HUES64 (cell line): ENCODE results near the gene KHSRP.
"Not testable (repeated sequence)": the region's sequence is repeated elsewhere in the genome, so short reads cannot be mapped to it uniquely, and the experiment has no call there.

Source experiments
- H3K27ac ChIP-seq: 2 replicates; pipeline ENCODE4 v1.7.0; 2013; ENCODE audit warnings: low read depth, low read length, inconsistent platforms
- H3K27me3 ChIP-seq: 2 replicates; pipeline ENCODE4 v1.6.1; 2013; ENCODE audit warnings: mild to moderate bottlenecking, low read length; ENCODE audit not compliant: insufficient read depth
- H3K36me3 ChIP-seq: 2 replicates; pipeline ENCODE4 v1.6.1; 2013; ENCODE audit warnings: mild to moderate bottlenecking, low read length; ENCODE audit not compliant: insufficient read depth
- H3K4me1 ChIP-seq: 2 replicates; pipeline ENCODE4 v1.6.1; 2013; ENCODE audit warnings: mild to moderate bottlenecking, low read length, moderate library complexity; ENCODE audit not compliant: insufficient read depth
- H3K4me3 ChIP-seq: 2 replicates; pipeline ENCODE4 v1.5.1; 2013; ENCODE audit warnings: mild to moderate bottlenecking, low read length, moderate library complexity
- H3K9ac ChIP-seq: 2 replicates; pipeline ENCODE4 v1.6.1; 2013; ENCODE audit warnings: mild to moderate bottlenecking, low read depth, low read length
- H3K9me3 ChIP-seq: 2 replicates; pipeline ENCODE4 v1.6.1; 2013; ENCODE audit warnings: low read depth, low read length; ENCODE audit not compliant: insufficient read depth
- WGBS: fragments of 150-250, 120-280 bp; methylation state at CpG from one replicate; pipeline ENCODE4 v1.1.7; 2013; ENCODE audit warnings: missing lambda C conversion rate; 5-methylcytosine and 5-hydroxymethylcytosine counted together

KHSRP gene

DNA sequence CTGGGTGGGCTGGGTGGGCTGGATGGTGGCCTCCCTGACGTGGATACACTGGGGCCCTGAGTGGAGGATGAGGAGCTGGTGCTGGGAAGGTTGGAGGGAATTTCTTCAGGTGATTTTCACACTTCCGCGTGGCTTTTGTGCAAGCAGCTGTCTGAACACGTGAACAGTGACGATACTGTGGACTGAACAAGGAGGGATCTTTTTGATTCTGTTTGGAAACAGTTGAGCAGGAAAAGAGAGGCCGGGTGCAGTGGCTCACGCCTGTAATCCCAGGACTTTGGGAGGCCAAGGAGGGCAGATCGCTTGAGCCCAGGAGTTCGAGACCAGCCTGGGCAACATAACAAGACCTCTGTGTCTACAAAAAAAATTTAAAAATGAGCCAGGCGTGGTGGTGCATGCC is 22.6 kb downstream of the KHSRP start:
- Histone ChIP-seq H3K4me1 (0 out of 2 replicates have a peak, but pooled peaks cover 4% of the 10 kb centered on the region), H3K9me3 (no peaks in the 10 kb centered on the region), H3K9ac (no peak overlapping the region), H3K27me3 (no peaks in the 10 kb centered on the region), H3K36me3 (no peaks in the 10 kb centered on the region), H3K4me3 (no peak overlapping the region), H3K27ac (no peak overlapping the region)
- WGBS, result 90% methylated on average over 10 of the region's 10 CpGs

- not testable (repeated sequence) for H3K4me3 ChIP-seq, H3K27me3 ChIP-seq, H3K27ac ChIP-seq, H3K36me3 ChIP-seq, H3K4me1 ChIP-seq, H3K9me3 ChIP-seq, H3K9ac ChIP-seq
- 94% methylated on average over 23 of the region's 23 CpGs for WGBS
These were observed 24.3 kb downstream of the KHSRP start for GRCh38 chr19:6400062-6400944.

DNA sequence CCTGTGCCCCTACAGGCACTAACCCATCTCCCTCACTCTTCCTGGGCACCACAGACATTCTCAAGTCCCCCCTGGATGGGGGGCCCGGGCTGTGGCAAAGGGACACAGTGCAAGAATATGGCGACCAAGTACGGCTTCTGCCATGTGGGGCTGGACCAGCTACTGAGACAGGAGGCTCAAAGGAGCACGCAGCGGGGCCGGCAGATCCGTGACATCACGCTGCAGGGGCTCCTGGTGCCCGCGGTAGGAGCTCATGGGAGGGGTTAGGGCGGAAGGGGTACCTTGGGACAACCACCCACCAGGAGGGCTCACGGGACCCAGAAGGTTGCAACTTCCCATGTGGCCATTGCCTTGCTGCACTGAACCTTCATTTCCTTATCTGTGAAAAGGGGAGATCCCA is 28.3 kb downstream of the KHSRP start:
- no peaks in the 10 kb centered on the region for H3K27me3 ChIP-seq
- H3K27ac ChIP-seq, result no peak overlapping the region
- WGBS, result 94% methylated on average over 12 of the region's 12 CpGs
- H3K4me3 ChIP-seq, result no peak overlapping the region
- no peak overlapping the region for H3K9ac ChIP-seq
- H3K36me3 ChIP-seq, result peaks cover 7% of the 10 kb centered on the region
- H3K9me3 ChIP-seq, result no peaks in the 10 kb centered on the region
- H3K4me1 ChIP-seq, result peaks cover 16% of the 10 kb centered on the region

GRCh38 chr19:6394831-6395230 is 29.8 kb downstream of the KHSRP start:
- H3K4me3 ChIP-seq, result no peak overlapping the region
- H3K27ac ChIP-seq, result peak overlapping the region; percentile 65; the same call in 1 of the 2 replicates
- 86% methylated on average over 3 of the region's 3 CpGs for WGBS
- H3K36me3 ChIP-seq, result peaks cover 15% of the 10 kb centered on the region
- peaks cover 16% of the 10 kb centered on the region for H3K4me1 ChIP-seq
- H3K9ac ChIP-seq, result peak overlapping the region; percentile 31; the same call in 1 of the 2 replicates
- H3K9me3 ChIP-seq, result no peaks in the 10 kb centered on the region
- no peaks in the 10 kb centered on the region for H3K27me3 ChIP-seq

DNA sequence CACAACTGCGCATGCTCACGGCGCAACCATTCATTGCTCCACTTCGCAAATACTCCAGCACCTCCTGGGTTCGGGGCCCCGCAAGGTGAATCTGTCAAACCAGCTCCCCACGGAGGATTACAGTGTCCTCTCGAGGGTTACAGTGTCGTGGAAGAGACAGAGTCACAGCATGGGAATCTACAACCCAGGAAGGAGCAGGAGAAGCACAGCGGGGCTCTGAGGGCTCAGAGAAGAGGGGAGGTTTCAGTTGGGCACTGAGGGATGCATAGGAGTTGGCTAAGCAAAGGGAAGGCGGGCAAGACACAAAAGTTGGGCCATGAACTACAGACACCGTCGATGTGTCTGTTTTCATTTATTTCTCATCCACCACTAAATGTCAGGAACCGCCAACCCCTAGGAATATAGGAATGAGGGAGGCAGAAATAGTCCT is 30.6 kb downstream of the KHSRP start:
- Histone ChIP-seq H3K9ac (peak overlapping the region; percentile 83), H3K4me1 (peaks cover 16% of the 10 kb centered on the region), H3K4me3 (peak overlapping the region; percentile 95), H3K27ac (peak overlapping the region; percentile 95), H3K9me3 (no peaks in the 10 kb centered on the region), H3K36me3 (peaks cover 24% of the 10 kb centered on the region), H3K27me3 (no peaks in the 10 kb centered on the region)
- 12% methylated on average over 14 of the region's 14 CpGs for WGBS

DNA sequence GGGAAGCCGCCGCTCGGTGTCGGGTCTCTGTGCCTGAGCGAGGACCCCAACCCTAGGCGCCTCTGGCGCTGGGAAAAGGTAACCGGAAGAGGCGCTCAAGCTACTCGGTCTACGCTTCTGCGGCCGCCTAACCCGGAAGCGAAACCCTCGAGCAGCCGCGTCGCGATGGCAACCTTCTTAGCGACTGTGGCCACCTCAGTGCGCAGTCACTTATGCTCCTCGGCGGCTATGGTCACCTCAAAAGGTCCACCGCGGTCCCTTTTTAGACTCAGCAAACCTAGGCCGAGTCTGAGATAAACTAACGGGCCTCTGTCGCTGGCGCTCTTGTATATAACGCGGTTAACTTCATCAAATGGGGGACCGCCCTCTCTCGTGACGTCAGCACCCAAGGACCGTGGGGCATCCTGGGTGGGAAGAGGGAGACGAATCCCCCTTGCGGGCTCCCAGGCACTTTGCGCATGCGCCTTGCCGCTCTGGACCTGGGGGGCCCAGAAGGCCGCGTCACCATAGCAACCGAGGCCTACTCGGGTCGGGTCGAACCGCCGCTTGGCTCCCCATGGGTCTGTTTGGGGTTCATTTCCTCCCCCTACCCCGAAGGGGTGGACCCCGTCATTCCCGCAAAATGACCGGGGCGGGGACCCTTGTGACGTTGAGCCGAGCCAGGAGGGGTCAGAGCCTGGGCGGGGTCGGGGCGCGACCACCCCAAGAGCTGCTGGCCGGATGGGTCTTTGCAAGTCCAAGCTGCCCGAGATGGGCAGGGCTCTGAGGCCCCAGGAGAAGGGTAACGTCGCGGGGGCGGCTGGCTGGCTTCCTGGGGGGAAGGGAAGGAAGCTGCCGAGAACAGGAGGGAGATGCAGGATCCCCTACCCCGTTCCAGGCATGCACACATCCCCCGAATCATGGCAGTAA is 31.3 kb downstream of the KHSRP start, which contains the start of gene GTF2F1:
GTF2F1 (minus strand) TSS at position 91 of the 909 bp plus-strand sequence. CDS start 169 bp downstream, outside the sequence.
- no peaks in the 10 kb centered on the region for H3K27me3 ChIP-seq
- peaks cover 16% of the 10 kb centered on the region for H3K4me1 ChIP-seq
- peak within 1 kb of the TSS; percentile 83 for H3K9ac ChIP-seq
- peak within 1 kb of the TSS; percentile 95 for H3K27ac ChIP-seq
- H3K36me3 ChIP-seq, result peaks cover 30% of the 10 kb centered on the region
- no peaks in the 10 kb centered on the region for H3K9me3 ChIP-seq
- peak within 1 kb of the TSS; percentile 95 for H3K4me3 ChIP-seq
- under 1% methylated on average over 69 of the region's 69 CpGs for WGBS

DNA sequence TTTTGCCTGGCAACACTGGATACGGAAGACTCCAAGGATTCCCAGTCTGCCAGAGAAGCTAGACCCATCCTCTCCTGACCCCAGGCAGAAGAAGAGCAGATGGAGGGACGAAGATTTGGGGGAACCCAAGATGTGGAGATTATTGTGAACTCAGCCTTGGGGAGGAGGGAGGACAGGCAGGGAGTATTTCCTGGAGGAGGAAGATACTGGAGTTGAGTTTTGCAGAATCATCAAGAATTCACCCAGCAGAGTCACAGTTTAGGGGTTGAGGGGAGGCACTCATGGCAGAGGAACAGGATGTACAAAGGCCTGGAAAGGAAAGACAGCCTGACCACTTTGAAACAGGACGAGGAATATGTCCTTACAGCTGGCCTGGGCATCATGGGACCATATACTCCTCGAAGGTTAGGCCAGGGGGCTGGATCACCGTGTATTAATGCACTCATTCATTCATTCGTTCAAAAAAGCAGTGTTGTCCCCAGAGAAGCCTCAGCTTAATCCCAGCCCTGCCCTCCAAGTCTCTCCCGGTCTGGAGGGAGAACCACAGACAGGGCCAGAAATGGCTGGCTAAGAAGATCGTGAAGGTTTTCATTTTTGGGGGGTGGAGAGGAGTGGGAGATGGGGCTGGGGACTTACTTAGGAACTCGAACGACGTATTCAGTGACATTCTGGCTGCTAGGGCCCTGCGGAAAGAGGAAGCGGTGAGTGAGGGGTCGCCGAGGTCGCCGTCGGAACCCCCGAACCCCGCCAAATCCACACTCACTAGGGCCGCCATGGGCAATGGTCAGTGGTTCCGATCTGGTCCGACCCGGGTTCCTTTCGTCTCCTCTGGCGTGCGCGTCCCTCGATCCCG is 32.2 kb downstream of the KHSRP start:
- Histone ChIP-seq H3K4me1 (peaks cover 16% of the 10 kb centered on the region), H3K27ac (peak overlapping the region; percentile 95), H3K4me3 (peak overlapping the region; percentile 95), H3K36me3 (peaks cover 38% of the 10 kb centered on the region), H3K9me3 (no peaks in the 10 kb centered on the region), H3K27me3 (no peaks in the 10 kb centered on the region), H3K9ac (peak overlapping the region; percentile 83)
- WGBS, result 9% methylated on average over 30 of the region's 30 CpGs

- no peak overlapping the region for H3K27ac ChIP-seq
- no peak overlapping the region for H3K4me3 ChIP-seq
- no peaks in the 10 kb centered on the region for H3K27me3 ChIP-seq
- WGBS, result 95% methylated on average over 19 of the region's 19 CpGs
- peaks cover 83% of the 10 kb centered on the region for H3K36me3 ChIP-seq
- H3K9ac ChIP-seq, result no peak overlapping the region
- no peaks in the 10 kb centered on the region for H3K9me3 ChIP-seq
- peaks cover 8% of the 10 kb centered on the region; the same call in 1 of the 2 replicates for H3K4me1 ChIP-seq
These were observed 37.2 kb downstream of the KHSRP start for GRCh38 chr19:6387372-6387771.

GRCh38 chr19:6384381-6384780 is 40.2 kb downstream of the KHSRP start:
- Histone ChIP-seq H3K36me3 (peaks cover 92% of the 10 kb centered on the region), H3K9ac (no peak overlapping the region), H3K9me3 (peaks cover 8% of the 10 kb centered on the region), H3K4me3 (no peak overlapping the region), H3K4me1 (no peaks in the 10 kb centered on the region), H3K27ac (no peak overlapping the region), H3K27me3 (no peaks in the 10 kb centered on the region)
- 96% methylated on average over 4 of the region's 4 CpGs for WGBS

DNA sequence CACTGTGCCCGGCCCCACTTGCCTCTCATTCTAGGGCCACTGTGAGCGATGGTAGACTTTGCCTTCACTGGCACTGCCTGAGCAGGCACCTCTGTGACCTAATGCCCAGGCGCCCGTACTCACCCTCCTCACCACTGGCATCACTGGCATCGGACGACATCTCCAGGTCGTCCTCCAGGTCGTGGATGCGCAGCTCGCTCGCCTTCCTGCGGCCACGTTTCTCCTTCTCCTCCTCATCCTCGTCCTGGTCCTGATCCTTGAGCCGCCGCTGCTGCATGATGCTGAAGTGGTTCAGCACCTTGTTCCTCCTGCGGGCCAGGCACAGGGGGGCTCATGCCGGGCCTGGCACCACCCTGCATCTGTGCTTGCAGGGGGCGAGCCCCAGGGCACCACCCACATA is 41.4 kb downstream of the KHSRP start:
- no peaks in the 10 kb centered on the region; the same call in 1 of the 2 replicates for H3K4me1 ChIP-seq
- no peak overlapping the region for H3K9ac ChIP-seq
- H3K9me3 ChIP-seq, result peaks cover 8% of the 10 kb centered on the region
- no peaks in the 10 kb centered on the region for H3K27me3 ChIP-seq
- no peak overlapping the region for H3K4me3 ChIP-seq
- peaks cover 86% of the 10 kb centered on the region for H3K36me3 ChIP-seq
- no peak overlapping the region for H3K27ac ChIP-seq
- WGBS, result 97% methylated on average over 19 of the region's 19 CpGs
